K562 (cell line): ENCODE data around the gene PACS2.

Experiments used
- CHD2 ChIP-seq: IDR thresholded peaks from 2 replicates; pipeline ENCODE4 v1.6.1; 2011; ENCODE audit warnings: low read depth, low read length
- CTCF ChIP-seq, 3 experiments: IDR thresholded peaks in 2 of 3; conservative IDR thresholded peaks in 1 of 3; 2 replicates each; pipeline ENCODE4 v1.5.1; 2011 to 2012; ENCODE audit warnings: low read length in 3 of 3, mild to moderate bottlenecking in 3 of 3, control low read depth in 2 of 3, improper control_type of control experiment in 1 of 3, inconsistent platforms in 1 of 3, low read depth in 1 of 3, mixed read lengths in 1 of 3, moderate library complexity in 1 of 3; ENCODE audit not compliant: insufficient read depth in 2 of 3
- FOS ChIP-seq: IDR thresholded peaks from 3 replicates; pipeline ENCODE4 v1.6.1; 2011; ENCODE audit not compliant: insufficient read length; ENCODE audit errors: extremely low read depth
- MYBL2 ChIP-seq, 2 experiments: fragments of 450-650 bp in 1 of 2; sonication (generic) in 1 of 2; formaldehyde crosslinking in 1 of 2; IDR thresholded peaks; 2 replicates each; pipeline versions ENCODE4 v1.6.1 to v1.8.1; 2017 to 2022; ENCODE audit warnings: borderline replicate concordance in 1 of 2, inconsistent platforms in 1 of 2, low read depth in 1 of 2, mild to moderate bottlenecking in 1 of 2, missing genetic modification reagents in 1 of 2, moderate library complexity in 1 of 2
- NR2C1 ChIP-seq, 2 experiments: fragments of 450-650 bp; IDR thresholded peaks; 2 replicates each; pipeline ENCODE4 v1.6.1; 2017; ENCODE audit warnings: mild to moderate bottlenecking in 2 of 2, antibody characterized with exemption in 1 of 2, inconsistent platforms in 1 of 2, missing compliant biosample characterization in 1 of 2, missing genetic modification characterization in 1 of 2
- TBP ChIP-seq: optimal IDR thresholded peaks from 2 replicates; pipeline ENCODE3; 2011; ENCODE audit warnings: low read depth, low read length, improper control_type of control experiment
- ZNF354B ChIP-seq: fragments of 250-450 bp; sonication (Bioruptor Pico); IDR thresholded peaks from 2 replicates; pipeline ENCODE4 v1.4.0; 2020
- TF ChIP-seq, protein P1 (sequence below): sonication (generic); formaldehyde crosslinking; IDR thresholded peaks from 2 replicates; pipeline ENCODE4 v1.5.0; 2020; ENCODE audit warnings: missing genetic modification reagents

- TF ChIP-seq CHD2 (no peak), CTCF (IDR thresholded peaks at IDR 0.05 in 2 of 3, conservative IDR thresholded peaks at IDR 0.05 in 1 of 3; ENCODE audit: insufficient read depth in 2 of 3, low read depth in 1 of 3, low read length in 3 of 3) (no peak), ZNF354B (CRISPR knock-in tag) (no peak), MYBL2 (IDR thresholded peaks at IDR 0.05; ENCODE audit: low read depth) (no peak), MYBL2 (CRISPR knock-in tag; IDR thresholded peaks at IDR 0.05; ENCODE audit: borderline replicate concordance) (no peak), FOS (no peak), TBP (no peak), NR2C1 (IDR thresholded peaks at IDR 0.05) (no peak), NR2C1 (tag; IDR thresholded peaks at IDR 0.05) (no peak)
- TF ChIP-seq, protein P1, sequence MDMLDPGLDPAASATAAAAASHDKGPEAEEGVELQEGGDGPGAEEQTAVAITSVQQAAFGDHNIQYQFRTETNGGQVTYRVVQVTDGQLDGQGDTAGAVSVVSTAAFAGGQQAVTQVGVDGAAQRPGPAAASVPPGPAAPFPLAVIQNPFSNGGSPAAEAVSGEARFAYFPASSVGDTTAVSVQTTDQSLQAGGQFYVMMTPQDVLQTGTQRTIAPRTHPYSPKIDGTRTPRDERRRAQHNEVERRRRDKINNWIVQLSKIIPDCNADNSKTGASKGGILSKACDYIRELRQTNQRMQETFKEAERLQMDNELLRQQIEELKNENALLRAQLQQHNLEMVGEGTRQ (CRISPR knock-in tag): no peak
These were observed 21.4 kb downstream of the PACS2 start for GRCh38 chr14:105335735-105336476.
